Lower leg skin (tissue), 4 donors: ENCODE measurements around the gene IMMP2L. TPM values are rescaled to one million over a fixed set of nuclear protein-coding genes. Genes with fewer than 3 reads are reported as not detected.

Experiments
- DNase-seq, 2 donors: peaks; one replicate each; pipeline ENCODE4 v3.0.0-alpha.2; 2019; ENCODE audit warnings: low spot score in 2 of 2
- H3K4me3 ChIP-seq: fragments of 200-600 bp; sonication (generic); 2 replicates; pipeline ENCODE4 v1.5.1; 2017; ENCODE audit warnings: mild to moderate bottlenecking, low read depth; ENCODE audit not compliant: poor library complexity, severe bottlenecking
- POLR2A ChIP-seq, 2 donors: fragments of 450-650 bp; IDR thresholded peaks; one replicate each; pipeline ENCODE4 v1.6.1; 2016 to 2017; ENCODE audit warnings: antibody characterized with exemption in 2 of 2, mild to moderate bottlenecking in 1 of 2, moderate library complexity in 1 of 2
- WGBS, 2 donors: methylation state at CpG; one replicate each; pipeline ENCODE4 v1.1.5; 2018; 5-methylcytosine and 5-hydroxymethylcytosine counted together
- intact Hi-C: fragments of 100-400 bp; cut with DNase I; formaldehyde crosslinking; loops from one replicate; pipeline ENCODE4 v1.15.0; 2023; ENCODE audit warnings: low total_unique reads
- total RNA-seq, 4 donors: library from RNA; depleted of rRNA; stranded (reverse); fragments of >200 nt; gene quantifications; one replicate each; pipeline ENCODE4 v1.1.0, GENCODE V29; 2016
- TF ChIP-seq, protein P1 (sequence below), 3 donors: fragments of 450-650 bp; IDR thresholded peaks; one replicate each; pipeline ENCODE4 v1.5.1; 2016; ENCODE audit warnings: antibody characterized with exemption in 3 of 3, mild to moderate bottlenecking in 3 of 3, moderate library complexity in 2 of 3

Gene IMMP2L
- total RNA-seq, 4 donors from 2014 or later = 13.6 to 16.8 (median 16.4) TPM

DNA sequence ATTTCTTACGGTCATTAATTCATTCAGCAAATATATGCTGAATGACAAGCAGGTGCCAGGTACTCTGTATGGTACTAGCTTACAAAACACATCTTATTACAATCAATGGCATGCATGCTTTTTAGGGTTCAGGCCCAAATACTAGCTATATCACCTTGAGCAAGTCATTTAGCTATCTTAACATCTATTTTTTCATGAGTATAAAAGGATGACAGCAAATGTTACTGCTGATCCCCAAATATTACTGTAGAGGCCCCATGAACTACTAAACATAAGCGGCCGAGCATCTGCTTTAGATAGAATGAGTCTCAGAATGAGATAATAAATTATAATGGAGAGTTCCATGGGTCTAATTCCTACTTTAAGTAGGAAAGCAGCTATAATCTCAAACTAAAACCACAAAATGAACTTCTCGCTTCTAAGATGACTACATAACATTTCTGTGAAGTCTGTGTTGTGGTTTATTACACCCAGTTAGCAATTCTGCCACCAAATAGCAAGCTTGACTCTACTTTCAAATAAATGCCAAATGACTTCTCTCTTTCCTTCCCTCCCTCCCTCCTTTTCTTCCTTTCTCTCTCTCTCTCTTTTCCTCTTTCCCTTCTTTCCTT lies 585.1 kb downstream of the IMMP2L start:
- intact Hi-C loops = no loop called here
- WGBS, 2 donors = 92 to 93% methylated on average over 4 of the region's 4 CpGs
- H3K4me3 ChIP-seq = no peak overlapping the region
- TF ChIP-seq POLR2A (IDR thresholded peaks at IDR 0.05) = no peak
- TF ChIP-seq, protein P1, sequence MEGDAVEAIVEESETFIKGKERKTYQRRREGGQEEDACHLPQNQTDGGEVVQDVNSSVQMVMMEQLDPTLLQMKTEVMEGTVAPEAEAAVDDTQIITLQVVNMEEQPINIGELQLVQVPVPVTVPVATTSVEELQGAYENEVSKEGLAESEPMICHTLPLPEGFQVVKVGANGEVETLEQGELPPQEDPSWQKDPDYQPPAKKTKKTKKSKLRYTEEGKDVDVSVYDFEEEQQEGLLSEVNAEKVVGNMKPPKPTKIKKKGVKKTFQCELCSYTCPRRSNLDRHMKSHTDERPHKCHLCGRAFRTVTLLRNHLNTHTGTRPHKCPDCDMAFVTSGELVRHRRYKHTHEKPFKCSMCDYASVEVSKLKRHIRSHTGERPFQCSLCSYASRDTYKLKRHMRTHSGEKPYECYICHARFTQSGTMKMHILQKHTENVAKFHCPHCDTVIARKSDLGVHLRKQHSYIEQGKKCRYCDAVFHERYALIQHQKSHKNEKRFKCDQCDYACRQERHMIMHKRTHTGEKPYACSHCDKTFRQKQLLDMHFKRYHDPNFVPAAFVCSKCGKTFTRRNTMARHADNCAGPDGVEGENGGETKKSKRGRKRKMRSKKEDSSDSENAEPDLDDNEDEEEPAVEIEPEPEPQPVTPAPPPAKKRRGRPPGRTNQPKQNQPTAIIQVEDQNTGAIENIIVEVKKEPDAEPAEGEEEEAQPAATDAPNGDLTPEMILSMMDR (IDR thresholded peaks at IDR 0.05) = no peak
- no peak for DNase-seq

DNA sequence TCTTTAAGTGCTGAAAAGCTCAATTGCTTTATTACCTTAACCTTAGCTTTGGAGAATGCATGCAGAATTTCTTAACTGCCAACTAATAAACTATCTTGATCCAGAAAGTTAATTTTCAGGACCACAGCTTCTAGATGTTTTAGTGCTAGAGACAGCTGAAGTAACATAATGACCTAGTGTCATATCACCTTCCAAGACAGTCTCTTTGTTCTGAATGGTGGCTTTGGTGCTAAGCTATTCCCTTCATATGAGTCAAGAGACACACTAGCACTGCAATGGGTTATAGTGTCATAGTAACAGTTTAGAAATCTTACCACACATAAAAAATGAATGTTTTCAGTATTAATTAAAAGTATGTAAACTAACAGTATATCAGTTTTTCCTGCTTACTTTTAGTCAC lies 586.8 kb downstream of the IMMP2L start:
- H3K4me3 ChIP-seq = no peak overlapping the region
- TF ChIP-seq, protein P1 (IDR thresholded peaks at IDR 0.05) = no peak
- TF ChIP-seq POLR2A (IDR thresholded peaks at IDR 0.05) = no peak
- DNase-seq = no peak
- intact Hi-C loops = no loop called here

DNA sequence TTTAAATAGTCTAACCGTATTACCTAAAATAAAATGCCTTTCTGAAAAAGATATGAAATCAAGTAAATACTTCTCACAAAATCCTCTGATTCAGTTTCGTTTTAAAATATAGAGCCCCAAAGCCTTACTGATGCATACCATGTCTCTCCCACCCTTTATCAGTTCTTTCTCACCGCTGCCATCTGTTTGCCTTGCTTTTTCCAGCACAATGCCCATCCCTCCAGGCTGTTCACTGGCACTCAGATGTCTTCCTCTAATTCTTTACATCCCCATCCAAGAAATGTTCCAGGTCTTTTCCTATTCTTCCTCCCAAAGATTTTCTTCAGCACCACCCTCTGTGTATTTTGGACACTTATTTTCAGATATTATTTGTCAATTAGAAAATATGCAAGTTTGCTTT lies 587.9 kb downstream of the IMMP2L start:
- DNase-seq = no peak
- WGBS, 2 donors = 81 to 83% methylated on average over 3 of the region's 3 CpGs
- no peak overlapping the region for H3K4me3 ChIP-seq
- intact Hi-C loops = no loop called here
- no peak for TF ChIP-seq POLR2A (IDR thresholded peaks at IDR 0.05)
- TF ChIP-seq, protein P1 (IDR thresholded peaks at IDR 0.05) = no peak

DNA sequence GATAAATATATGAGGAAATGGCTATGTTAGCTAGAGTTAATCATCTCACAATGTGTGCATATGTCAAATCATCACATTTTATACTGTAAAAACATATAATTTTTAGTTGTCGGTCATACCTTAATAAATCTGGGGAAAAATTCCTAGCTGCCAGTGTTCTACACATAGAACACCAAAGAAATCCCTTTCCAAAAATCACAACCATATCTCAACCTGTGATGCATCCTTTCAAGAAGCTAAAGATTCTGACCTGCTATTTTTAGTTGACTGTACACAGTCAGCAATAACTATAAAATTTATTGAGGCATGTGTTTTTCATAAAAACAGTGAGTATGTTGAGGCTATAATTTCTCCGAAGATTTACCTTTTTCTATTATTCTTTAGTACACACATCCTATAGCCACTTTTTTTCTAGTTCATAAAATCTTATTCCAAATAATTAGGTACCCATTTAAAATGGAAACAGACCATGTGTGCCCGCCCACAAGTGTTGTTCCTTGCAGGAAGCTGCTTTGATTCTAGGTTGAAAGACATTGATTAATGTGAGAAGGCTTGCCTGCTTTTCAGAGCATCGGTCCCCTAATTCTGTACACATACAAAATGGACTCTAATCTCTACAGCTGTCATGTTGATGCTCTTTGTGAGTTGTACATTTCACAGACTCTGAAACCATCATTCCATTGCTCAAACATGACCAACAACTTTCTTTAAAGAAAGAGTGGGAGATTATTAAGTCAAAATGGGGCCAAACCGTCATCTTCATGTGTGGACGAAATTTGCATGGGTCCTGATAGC lies 588.9 kb downstream of the IMMP2L start:
- no peak for DNase-seq
- 84 to 87% methylated on average over 6 of the region's 6 CpGs for WGBS, 2 donors
- intact Hi-C loops = no loop called here
- no peak for TF ChIP-seq POLR2A (IDR thresholded peaks at IDR 0.05)
- H3K4me3 ChIP-seq = no peak overlapping the region

DNA sequence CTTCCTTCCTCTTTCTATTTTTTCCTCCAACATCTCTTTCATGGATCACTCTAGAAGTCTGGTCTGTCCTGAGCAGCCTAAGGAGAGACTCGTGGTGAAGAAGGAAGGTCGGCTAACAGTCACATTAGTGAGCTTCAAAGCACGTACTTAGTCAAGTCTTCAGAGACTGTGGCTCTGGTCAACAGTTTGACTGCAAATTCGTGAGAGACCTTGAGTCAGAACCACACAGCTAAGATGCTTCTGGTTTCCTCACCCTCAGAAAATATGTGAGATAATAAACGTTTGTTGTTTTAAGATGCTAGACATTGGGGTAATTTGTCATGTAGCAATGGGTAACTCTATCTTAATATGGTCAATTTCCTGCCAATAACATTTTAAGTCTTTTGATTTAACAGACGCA lies 597.5 kb downstream of the IMMP2L start:
- DNase-seq = no peak
- WGBS, 2 donors = 70 to 81% methylated on average over 6 of the region's 6 CpGs
- intact Hi-C loops = no loop called here
- no peak overlapping the region for H3K4me3 ChIP-seq
- TF ChIP-seq, protein P1 (IDR thresholded peaks at IDR 0.05) = no peak
- no peak for TF ChIP-seq POLR2A (IDR thresholded peaks at IDR 0.05)

DNA sequence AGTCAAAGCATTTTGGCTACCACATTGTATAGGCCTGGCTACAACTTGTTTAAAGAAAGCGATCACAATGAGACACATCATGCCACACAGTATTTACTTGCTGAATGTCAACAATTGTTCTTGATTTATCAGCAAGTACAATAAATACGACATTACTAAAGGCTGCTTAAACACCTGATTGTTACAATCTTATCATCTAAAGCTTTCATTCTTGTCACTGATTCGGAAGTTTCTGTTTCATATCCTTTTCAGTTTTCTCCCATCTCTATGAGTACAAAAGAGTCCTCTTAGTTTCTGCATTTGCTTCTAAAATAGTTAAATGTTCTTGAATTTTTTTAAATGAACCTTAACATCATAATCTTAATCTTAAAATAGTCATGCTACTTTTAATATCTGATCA lies 599.5 kb downstream of the IMMP2L start:
- TF ChIP-seq, protein P1 (IDR thresholded peaks at IDR 0.05) = no peak
- no peak for TF ChIP-seq POLR2A (IDR thresholded peaks at IDR 0.05)
- no peak for DNase-seq
- WGBS, 2 donors = 85 to 94% methylated on average over 3 of the region's 3 CpGs
- H3K4me3 ChIP-seq = no peak overlapping the region
- intact Hi-C loops = no loop called here
